ENCODE results near the gene TUBB8B. TPM values are rescaled to one million over a fixed set of nuclear protein-coding genes. Genes with fewer than 3 reads are reported as not detected.

Gene TUBB8B
- not detected in 2 replicates for total RNA-seq

DNA sequence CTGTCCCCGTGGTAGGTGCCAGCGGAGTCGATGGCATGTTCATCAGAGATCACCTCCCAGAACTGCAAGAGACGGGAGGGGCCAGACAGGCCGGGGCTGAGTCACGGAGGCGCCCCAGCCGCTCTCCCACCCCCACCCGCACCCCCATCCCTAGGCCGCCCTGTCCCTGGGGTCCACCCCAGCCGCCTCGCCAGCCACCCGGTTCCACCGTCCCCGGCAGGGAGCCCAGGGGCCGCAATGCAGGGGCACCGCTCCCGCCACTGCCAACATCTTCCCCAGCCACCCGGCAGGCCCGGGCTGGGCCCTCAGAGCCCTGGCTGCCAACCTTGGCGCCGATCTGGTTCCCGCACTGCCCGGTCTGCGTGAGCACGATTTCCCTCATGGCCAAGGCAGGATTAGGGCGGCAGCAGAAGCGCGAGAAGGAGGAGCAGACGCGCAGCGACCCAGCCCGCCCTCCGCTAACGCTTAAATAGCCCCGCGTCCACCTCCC is at the start of gene TUBB8B:
Gene TUBB8B, minus strand, starts transcription at position 440 of the 490 bp plus-strand sequence. Its CDS starts 58 bp downstream, at position 382.

Other genes starting within 250 kb of the TUBB8B start
- 45.9 and 54.2 TPM in 2 replicates for gene USP14, start 108.9 kb upstream of the TUBB8B start, total RNA-seq
- 26.1 and 26.2 TPM in 2 replicates for gene THOC1, start 218.4 kb upstream of the TUBB8B start, total RNA-seq

Data from smooth muscle cell of the pulmonary artery (primary cell).